HG03139 (cell line): Measurements from ENCODE around the gene GALNT10.

ENCODE experiments used
- ATAC-seq: cut with Tn5 transposase; IDR thresholded peaks from one replicate; pipeline ENCODE4 v1.9.1; 2021; ENCODE audit not compliant: unreplicated experiment

Gene GALNT10

GRCh38 chr5:154466671-154467070 lies 276.1 kb downstream of the GALNT10 start:
- no peak for ATAC-seq

DNA sequence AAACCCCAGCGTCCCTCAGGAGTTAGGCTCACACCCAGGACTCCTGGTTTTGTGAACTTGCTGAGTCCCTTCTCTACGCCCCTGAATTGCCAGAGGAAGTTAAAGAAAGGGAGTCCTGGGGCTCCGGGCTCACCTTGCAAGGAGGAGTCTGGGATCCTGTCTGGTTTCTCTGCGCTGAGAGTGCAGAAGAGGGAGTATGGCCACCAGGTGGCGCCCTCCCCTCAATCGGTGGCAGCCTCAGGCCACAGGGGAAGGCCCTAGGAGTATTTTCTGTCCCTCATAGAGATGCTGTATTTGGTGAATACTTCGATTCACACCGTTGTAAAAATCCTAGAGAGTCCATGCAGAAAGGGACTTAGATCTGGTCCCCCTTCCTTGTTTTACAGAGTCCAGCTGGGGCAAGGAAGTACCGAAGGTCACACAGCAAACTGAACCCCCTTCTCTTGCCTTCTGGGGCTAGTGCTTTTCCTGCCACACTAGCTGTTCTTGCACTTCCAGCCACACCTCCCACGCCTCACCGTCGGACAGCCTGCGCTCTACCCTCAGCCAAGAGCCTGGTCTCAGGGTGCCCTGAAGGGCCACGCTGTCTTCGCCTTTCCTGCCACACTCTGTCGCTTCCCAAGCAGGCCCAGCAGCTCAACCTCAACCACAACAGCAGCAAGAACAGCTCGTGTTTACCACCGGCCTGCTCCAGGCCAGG lies 277.3 kb downstream of the GALNT10 start:
- peak; percentile 84 for ATAC-seq

DNA sequence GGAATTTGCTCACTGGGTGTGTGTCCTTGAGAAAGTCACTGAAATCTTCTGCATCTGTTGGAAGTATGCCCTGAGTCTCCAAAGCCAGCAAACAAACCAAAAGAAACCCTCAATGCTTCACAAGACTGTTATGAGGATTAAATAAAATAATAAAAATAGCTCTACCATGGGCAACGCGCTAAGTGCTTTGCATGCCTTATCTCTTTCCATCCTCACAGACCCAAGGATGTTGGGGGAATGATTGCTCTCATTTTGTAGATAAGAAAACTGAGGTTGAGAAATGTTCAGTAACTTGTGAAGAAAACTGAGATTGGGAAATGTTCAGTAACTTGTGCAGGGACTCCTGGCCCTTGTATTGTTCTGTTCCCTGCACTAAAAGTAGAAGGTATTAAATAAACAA lies 279.6 kb downstream of the GALNT10 start:
- ATAC-seq = no peak
